Stimulated activated CD8-positive, alpha-beta memory T cell treated with anti-CD3 and anti-CD28 coated beads, Interleukin-12 subunit alpha, Interleukin-12 subunit beta, amount 100 ng/mL, for 24 hours (primary cell): ENCODE data around the gene CREBZF.

Source experiments
- DNase-seq: peaks from one replicate; pipeline ENCODE4 v3.0.0-alpha.2; 2020; ENCODE audit errors: extremely low read depth

Gene CREBZF

GRCh38 chr11:85664615-85665481 is at the start of gene CREBZF:
Gene CREBZF (minus strand): TSS chr11:85665129. CDS start chr11:85664875, 254 bp downstream.
- peak; percentile 83 for DNase-seq

GRCh38 chr11:85712953-85713352 is 48.0 kb upstream of the CREBZF start:
- DNase-seq, result no peak

- no peak for DNase-seq
Measured at GRCh38 chr11:85710917-85711316, 46.0 kb upstream of the CREBZF start.

DNA sequence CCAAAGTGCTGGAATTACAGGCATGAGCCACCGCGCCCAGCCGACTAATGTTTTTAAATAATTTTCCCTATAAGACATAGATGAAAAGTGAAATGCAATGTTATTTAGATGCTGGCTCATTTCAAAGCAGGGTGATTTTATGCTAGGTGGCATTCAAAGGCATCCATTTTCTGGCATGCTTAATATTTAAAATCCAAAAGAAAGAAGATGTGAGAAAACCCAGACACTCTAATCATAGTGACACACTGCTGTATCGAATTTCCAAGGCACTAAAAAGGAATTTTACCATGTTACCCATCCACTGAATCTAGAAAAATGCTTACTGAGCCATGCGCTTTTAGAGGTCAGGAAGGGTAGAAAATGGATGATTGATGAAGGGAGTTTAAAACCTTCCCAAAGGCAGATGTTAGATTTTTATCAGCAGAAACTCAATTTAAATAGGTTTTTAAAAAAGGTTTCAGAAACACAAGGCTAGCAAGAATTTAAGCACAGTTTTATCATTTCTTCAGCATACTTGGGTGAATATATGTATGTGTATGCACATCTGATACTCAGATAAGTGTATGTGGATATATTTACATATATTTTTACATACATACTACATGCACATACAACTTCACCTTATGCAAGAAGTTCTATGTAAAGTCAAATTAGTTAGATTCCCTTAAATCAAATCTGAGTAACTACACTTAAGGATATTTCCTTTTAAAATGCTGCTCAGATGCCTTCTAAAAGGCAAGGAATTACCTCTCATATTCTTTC is 45.2 kb upstream of the CREBZF start:
- DNase-seq, result no peak

DNA sequence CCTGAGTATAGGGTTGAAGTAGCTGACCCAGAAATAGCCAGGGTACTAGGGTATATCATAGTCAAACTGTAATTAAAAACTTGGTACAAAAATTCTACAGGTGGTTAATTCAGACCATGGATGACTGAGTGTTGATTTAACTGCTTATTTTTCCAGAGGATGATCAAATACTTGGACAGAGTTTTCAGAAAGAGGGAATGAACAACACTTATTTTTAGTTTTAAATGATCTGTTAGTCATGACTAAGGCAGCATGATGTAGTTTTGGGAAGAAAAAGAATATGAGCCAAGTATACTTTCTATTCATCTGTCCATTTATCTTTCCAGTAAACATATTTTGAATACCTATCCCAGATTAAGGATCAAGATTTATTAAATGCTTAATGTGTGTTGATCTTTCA is 40.9 kb upstream of the CREBZF start:
- DNase-seq, result no peak

- no peak for DNase-seq
Measured at GRCh38 chr11:85704967-85705366, 40.0 kb upstream of the CREBZF start.

GRCh38 chr11:85699957-85700741 is 35.2 kb upstream of the CREBZF start:
- no peak for DNase-seq

- DNase-seq, result no peak
Measured at GRCh38 chr11:85698195-85698594, 33.3 kb upstream of the CREBZF start.

- DNase-seq, result no peak
Measured at GRCh38 chr11:85697747-85698146, 32.8 kb upstream of the CREBZF start.

GRCh38 chr11:85695546-85695945 is 30.6 kb upstream of the CREBZF start:
- DNase-seq, result no peak

GRCh38 chr11:85694385-85694980 is 29.6 kb upstream of the CREBZF start:
- DNase-seq, result no peak

- no peak for DNase-seq
Measured at GRCh38 chr11:85685820-85686459, 21.0 kb upstream of the CREBZF start, which contains the start of gene CCDC89. Gene CCDC89 (minus strand): TSS chr11:85686195. CDS start chr11:85686130, 65 bp downstream.

- no peak for DNase-seq
Measured at GRCh38 chr11:85685125-85685819, 20.3 kb upstream of the CREBZF start.

DNA sequence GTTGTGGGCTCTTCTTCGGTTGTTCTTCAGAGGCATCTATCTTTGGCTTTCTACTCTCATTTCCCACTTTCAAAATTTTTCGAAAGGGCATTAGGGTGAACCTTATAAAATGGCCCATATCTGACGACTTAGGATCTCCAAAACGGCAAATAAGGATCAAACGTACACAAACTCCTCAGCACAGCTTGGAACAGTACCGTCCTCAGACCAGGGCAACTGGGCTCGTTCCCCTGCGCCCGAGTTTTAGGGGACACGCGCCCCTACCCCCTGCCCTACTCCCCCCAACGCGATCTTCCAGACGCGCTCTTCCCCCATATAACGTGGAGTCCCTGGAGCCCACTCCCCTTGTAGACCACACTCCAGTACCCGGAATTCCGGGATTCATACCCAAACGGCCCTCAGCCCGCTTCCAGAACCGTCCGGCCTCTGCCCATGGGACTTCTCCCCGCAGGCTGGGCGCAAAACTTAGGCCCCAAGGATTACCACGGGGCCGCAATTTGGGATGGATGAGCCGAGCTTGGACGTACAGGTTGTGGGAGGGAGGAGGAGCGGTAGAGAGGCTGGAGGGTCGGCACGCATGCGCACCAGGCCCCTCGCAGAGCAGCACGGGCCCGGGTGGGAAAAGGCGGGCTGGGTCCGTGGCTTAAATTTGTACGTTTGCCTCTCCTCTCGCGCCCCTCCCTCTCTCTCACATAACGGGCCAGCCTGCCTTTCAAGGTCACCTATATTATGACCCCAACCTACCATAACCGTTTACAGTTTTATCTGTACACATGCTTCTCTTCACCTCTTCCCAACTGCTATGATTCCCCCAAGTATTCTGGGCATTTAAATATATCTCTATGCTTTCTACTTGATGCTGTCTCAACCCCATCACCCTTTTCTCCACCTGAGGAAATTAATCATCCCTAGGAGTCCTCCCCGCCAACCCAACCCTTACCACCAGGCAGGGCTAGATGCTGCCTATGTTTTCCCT is 17.7 kb upstream of the CREBZF start:
- DNase-seq, result peak; percentile 37

GRCh38 chr11:85680897-85681296 is 16.0 kb upstream of the CREBZF start:
- no peak for DNase-seq

- no peak for DNase-seq
Measured at GRCh38 chr11:85679576-85679975, 14.6 kb upstream of the CREBZF start.

GRCh38 chr11:85673393-85673792 is 8.5 kb upstream of the CREBZF start:
- no peak for DNase-seq

- no peak for DNase-seq
Measured at GRCh38 chr11:85672105-85672902, 7.4 kb upstream of the CREBZF start.
